ENCODE measurements around the gene PTPN1.
"Not testable (repeated sequence)": the region's sequence is repeated elsewhere in the genome, so short reads cannot be mapped to it uniquely, and the experiment has no call there.

Gene PTPN1

GRCh38 chr20:50615407-50615806, 105.2 kb downstream of the PTPN1 start:
- TF ChIP-seq CTCF (conservative IDR thresholded peaks at IDR 0.05; ENCODE audit: control insufficient read depth, insufficient read depth, low read depth, low read length), result no peak
- no peak for DNase-seq (ENCODE audit: low read depth)
- no peak overlapping the region for H3K4me3 ChIP-seq (ENCODE audit: control insufficient read depth, low read depth, low read length)

- H3K4me3 ChIP-seq (ENCODE audit: control insufficient read depth, low read depth, low read length), result no peak overlapping the region
- TF ChIP-seq CTCF (conservative IDR thresholded peaks at IDR 0.05; ENCODE audit: control insufficient read depth, insufficient read depth, low read depth, low read length), result no peak
- no peak for DNase-seq (ENCODE audit: low read depth)
These were observed 106.8 kb downstream of the PTPN1 start for GRCh38 chr20:50617022-50617421.

- no peak for TF ChIP-seq CTCF (conservative IDR thresholded peaks at IDR 0.05; ENCODE audit: control insufficient read depth, insufficient read depth, low read depth, low read length)
- no peak overlapping the region for H3K4me3 ChIP-seq (ENCODE audit: control insufficient read depth, low read depth, low read length)
- no peak for DNase-seq (ENCODE audit: low read depth)
These were observed 108.4 kb downstream of the PTPN1 start for GRCh38 chr20:50618537-50618936.

DNA sequence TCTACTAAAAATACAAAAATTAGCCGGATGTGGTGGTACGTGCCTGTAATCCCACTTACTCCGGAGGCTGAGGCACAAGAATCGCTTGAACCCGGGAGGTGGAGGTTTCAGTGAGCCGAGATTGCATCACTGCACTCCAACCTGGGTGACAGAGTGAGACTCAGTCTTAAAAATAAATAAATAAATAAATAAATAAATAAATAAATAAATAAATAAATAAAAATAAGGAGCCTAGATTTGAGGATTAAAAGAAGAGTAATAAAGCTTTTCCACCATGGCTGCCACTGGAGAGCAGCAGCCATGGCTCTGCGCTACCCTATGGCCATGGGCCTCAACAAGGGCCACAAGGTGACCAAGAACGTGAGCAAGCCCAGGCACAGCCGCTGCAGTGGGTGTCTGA, 110.3 kb downstream of the PTPN1 start:
- H3K4me3 ChIP-seq (ENCODE audit: control insufficient read depth, low read depth, low read length); DNase-seq (ENCODE audit: low read depth): not testable (repeated sequence)

DNA sequence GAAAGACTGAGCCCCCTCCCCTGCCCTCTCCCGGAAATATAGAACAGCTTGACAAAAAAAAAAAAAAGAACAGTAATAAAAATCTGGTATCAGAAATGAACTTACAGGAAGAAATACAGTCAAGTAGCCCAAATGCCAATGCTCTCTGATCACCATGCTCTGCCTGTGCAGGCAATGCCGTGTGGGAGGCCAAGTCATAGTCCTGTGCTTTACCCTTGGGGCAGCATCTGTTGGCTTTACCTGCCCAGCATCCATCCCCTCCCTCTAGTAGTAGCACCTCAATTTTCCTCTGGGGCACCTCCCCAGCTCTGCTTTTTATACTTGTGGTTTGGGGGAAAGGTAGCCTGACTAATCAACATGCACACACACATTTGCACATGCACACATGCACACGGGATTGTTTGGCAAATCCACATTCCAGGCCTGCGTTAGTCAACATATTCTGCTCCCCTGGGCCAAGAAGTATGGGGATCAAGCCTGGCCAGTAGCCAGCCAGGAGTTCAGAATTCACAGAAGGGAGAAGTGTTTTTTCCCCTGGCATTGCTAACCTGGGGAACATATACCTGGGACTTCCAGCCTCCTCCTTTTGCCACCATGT, 111.0 kb downstream of the PTPN1 start:
- peak; percentile 32 for DNase-seq (ENCODE audit: low read depth)
- TF ChIP-seq CTCF (conservative IDR thresholded peaks at IDR 0.05; ENCODE audit: control insufficient read depth, insufficient read depth, low read depth, low read length), result no peak
- H3K4me3 ChIP-seq (ENCODE audit: control insufficient read depth, low read depth, low read length), result no peak overlapping the region

DNA sequence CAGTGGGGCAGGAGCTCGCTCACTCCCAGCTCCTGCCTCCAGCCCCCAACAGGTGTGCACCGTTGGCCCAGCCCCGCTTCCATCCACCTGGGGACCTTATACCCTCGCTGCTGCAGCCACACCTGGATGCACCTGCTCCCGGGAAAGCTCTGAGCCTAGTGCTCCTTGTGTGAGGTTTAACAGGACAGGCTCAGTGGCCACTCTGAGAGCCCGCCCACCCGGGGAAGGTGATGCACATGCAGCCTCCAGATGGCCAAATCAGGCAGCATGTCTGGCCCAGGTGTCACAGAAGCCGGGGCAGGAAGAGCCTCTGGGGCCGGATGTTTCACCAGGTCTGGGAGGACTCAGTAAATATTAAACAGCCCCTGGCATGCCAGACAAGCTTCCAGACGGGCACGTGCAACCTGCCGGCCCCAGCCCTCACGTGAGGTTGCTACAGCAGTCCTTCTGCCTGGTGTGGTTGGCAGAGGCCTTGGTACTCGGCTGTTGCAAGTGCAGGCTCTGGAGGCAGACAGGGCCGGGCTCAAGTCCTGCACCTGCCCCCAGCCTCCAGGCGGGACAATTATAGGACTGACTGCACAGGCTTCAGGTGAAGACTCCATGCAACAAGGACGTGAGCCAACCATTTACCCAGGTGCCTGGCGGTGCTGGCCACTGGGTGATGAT, 114.3 kb downstream of the PTPN1 start:
- no peak overlapping the region for H3K4me3 ChIP-seq (ENCODE audit: control insufficient read depth, low read depth, low read length)
- DNase-seq (ENCODE audit: low read depth), result no peak
- TF ChIP-seq CTCF (conservative IDR thresholded peaks at IDR 0.05; ENCODE audit: control insufficient read depth, insufficient read depth, low read depth, low read length), result no peak

DNA sequence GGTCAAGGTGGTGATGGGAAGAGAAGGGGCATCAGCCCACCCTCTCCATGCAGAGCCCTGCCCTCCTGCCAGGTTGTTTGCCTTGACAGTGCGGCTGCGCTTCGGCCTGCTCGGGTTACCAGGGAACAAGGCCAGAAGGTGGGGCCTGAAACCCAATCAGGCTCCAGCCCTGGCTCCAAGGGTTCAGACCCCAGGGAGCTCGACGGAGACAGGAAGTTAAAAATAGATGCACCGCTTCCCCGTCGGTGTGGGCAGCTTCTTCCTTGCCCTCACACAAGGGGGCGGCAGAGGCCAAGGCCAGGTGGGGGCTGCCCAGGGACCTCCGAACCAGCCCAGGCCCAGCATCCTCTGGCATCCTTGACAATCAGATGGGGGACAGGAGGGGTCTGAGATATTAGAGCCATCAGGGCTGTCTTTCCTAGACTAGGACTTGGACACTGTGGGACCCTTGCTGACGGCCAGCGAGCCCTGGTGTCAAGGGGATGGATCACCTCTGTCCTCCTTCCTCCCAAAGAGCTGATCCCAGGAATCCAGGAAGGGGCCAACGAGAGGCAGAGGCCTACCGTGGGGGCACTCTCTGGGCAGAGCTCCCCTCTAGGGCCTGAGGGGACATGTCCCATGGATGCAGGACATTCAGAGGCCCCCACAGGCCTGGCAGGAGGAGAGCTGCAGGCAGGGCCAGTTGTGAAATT, 115.9 kb downstream of the PTPN1 start:
- DNase-seq (ENCODE audit: low read depth), result peak; percentile 66
- H3K4me3 ChIP-seq (ENCODE audit: control insufficient read depth, low read depth, low read length), result no peak overlapping the region
- TF ChIP-seq CTCF (conservative IDR thresholded peaks at IDR 0.05; ENCODE audit: control insufficient read depth, insufficient read depth, low read depth, low read length), result peak; percentile 66

All from fibroblast of mammary gland (primary cell).